Naive thymus-derived CD4-positive, alpha-beta T cell (primary cell): ENCODE measurements around the gene UBE2QL1. TPM values are rescaled to one million over a fixed set of nuclear protein-coding genes. Genes with fewer than 3 reads are reported as not detected.

Experiments
- ATAC-seq: fragments of 150-1000 bp; cut with Tn5 transposase; 2 replicates; pipeline ENCODE4 v1.10.0; 2021; ENCODE audit warnings: mild to moderate bottlenecking, moderate library complexity
- CTCF ChIA-PET: fragments of 350-600 bp; sonication (Branson Sonifier 250); formaldehyde crosslinking; loops from one replicate; lab custom pipeline; 2021; ENCODE audit warnings: antibody characterized with exemption; lab: Charles Lee
- POLR2A ChIA-PET: fragments of 350-600 bp; sonication (Branson Sonifier 250); formaldehyde crosslinking; loops from one replicate; lab custom pipeline; 2021; ENCODE audit warnings: antibody characterized with exemption, inconsistent platforms; lab: Charles Lee
- DNase-seq, 9 donors: peaks; one replicate each; pipeline versions ENCODE4 v3.0.0 to v3.0.0-alpha.2; 2020 to 2022; ENCODE audit warnings: mixed read lengths in 1 of 9
- H3K27ac ChIP-seq: one replicate; pipeline ENCODE4 v1.7.0; 2013; ENCODE audit warnings: mild to moderate bottlenecking, low read depth, low read length, moderate library complexity
- H3K27me3 ChIP-seq, 2 donors: one replicate each; pipeline ENCODE4 v1.7.0; 2013; ENCODE audit warnings: low read length in 2 of 2, mild to moderate bottlenecking in 2 of 2, moderate library complexity in 2 of 2; ENCODE audit not compliant: control insufficient read depth in 2 of 2, insufficient read depth in 2 of 2
- H3K36me3 ChIP-seq, 3 experiments: 1 replicate in 2 of 3; 2 replicates in 1 of 3; pipeline ENCODE4 v1.7.0; 2013; ENCODE audit warnings: low read length in 3 of 3, mild to moderate bottlenecking in 3 of 3, moderate library complexity in 1 of 3; ENCODE audit not compliant: insufficient read depth in 3 of 3, control insufficient read depth in 2 of 3
- H3K4me1 ChIP-seq, 2 donors: one replicate each; pipeline ENCODE4 v1.7.0; 2013; ENCODE audit warnings: low read length in 2 of 2, mild to moderate bottlenecking in 2 of 2, moderate library complexity in 1 of 2; ENCODE audit not compliant: control insufficient read depth in 2 of 2, insufficient read depth in 2 of 2
- H3K4me3 ChIP-seq: 2 replicates; pipeline ENCODE4 v1.7.0; 2013; ENCODE audit warnings: mild to moderate bottlenecking, low read length
- H3K9me3 ChIP-seq, 3 experiments: 1 replicate in 2 of 3; 2 replicates in 1 of 3; pipeline ENCODE4 v1.7.0; 2013; ENCODE audit warnings: low read length in 3 of 3; ENCODE audit not compliant: control insufficient read depth in 2 of 3
- H3K27ac Mint-ChIP-seq, 9 donors: one replicate each; pipeline ENCODE4 v1.8.0; 2020 to 2022; ENCODE audit warnings: mixed read lengths in 9 of 9, mild to moderate bottlenecking in 8 of 9, moderate library complexity in 5 of 9, inconsistent platforms in 2 of 9
- H3K27me3 Mint-ChIP-seq, 5 donors: one replicate each; pipeline ENCODE4 v1.8.0; 2021 to 2022; ENCODE audit warnings: mixed read lengths in 5 of 5, mild to moderate bottlenecking in 1 of 5
- H3K36me3 Mint-ChIP-seq, 5 donors: one replicate each; pipeline ENCODE4 v1.8.0; 2020 to 2022; ENCODE audit warnings: mixed read lengths in 5 of 5, mild to moderate bottlenecking in 3 of 5, inconsistent platforms in 1 of 5
- H3K4me1 Mint-ChIP-seq, 7 donors: one replicate each; pipeline ENCODE4 v1.8.0; 2020 to 2022; ENCODE audit warnings: mixed read lengths in 7 of 7, mild to moderate bottlenecking in 3 of 7, inconsistent platforms in 1 of 7
- H3K4me3 Mint-ChIP-seq, 10 donors: one replicate each; pipeline ENCODE4 v1.8.0; 2020 to 2022; ENCODE audit warnings: mild to moderate bottlenecking in 10 of 10, mixed read lengths in 10 of 10, moderate library complexity in 6 of 10, inconsistent platforms in 2 of 10
- H3K9me3 Mint-ChIP-seq, 11 donors: one replicate each; pipeline ENCODE4 v1.8.0; 2020 to 2022; ENCODE audit warnings: mixed read lengths in 11 of 11, mild to moderate bottlenecking in 4 of 11, inconsistent platforms in 1 of 11, moderate library complexity in 1 of 11
- intact Hi-C, 2 donors: fragments of 100-400 bp; cut with micrococcal nuclease; formaldehyde crosslinking; loops; one replicate each; pipeline ENCODE4 v1.15.1; 2023
- polyA plus RNA-seq, 2 donors: library from polyadenylated mRNA; unstranded; fragments of 300-500 nt; fragmentation: Illumina TruSeq; gene quantifications; one replicate each; pipeline ENCODE4 v1.2.3, GENCODE V29; 2021
- total RNA-seq, 6 experiments: library from RNA in 5 of 6; stranded (reverse) in 5 of 6; gene quantifications; 1 replicate in 5 of 6; 2 replicates in 1 of 6; pipeline ENCODE4 v1.2.3 and lab custom pipeline; 2021 to 2026

Gene UBE2QL1
- total and polyA plus RNA-seq, 7 experiments from 2014 or later, result 0.21 to 0.44 TPM; not detected in 5

- Mint-ChIP-seq H3K9me3 (peaks cover 0 to 19% (median 2%) of the 10 kb centered on the region in 11 donors), H3K36me3 (no peaks in the 10 kb centered on the region), H3K4me3 (no peak overlapping the region), H3K27ac (no peak overlapping the region), H3K27me3 (peaks cover 12 to 50% (median 22%) of the 10 kb centered on the region in 5 donors), H3K4me1 (peaks cover 0 to 4% (median 0%) of the 10 kb centered on the region in 7 donors)
- CTCF ChIA-PET, result no interaction called here
- intact Hi-C loops, result no loop called here
- ATAC-seq (no peak), DNase-seq (no peak)
- no peaks in the 10 kb centered on the region for H3K4me1 ChIP-seq
- POLR2A ChIA-PET, result no interaction called here
- H3K4me3 ChIP-seq, result no peak overlapping the region
- no peaks in the 10 kb centered on the region for H3K27me3 ChIP-seq
- H3K9me3 ChIP-seq, result no peaks in the 10 kb centered on the region
- no peak overlapping the region for H3K27ac ChIP-seq
- H3K36me3 ChIP-seq, result no peaks in the 10 kb centered on the region
Observed at GRCh38 chr5:6470672-6471071, 22.0 kb downstream of the UBE2QL1 start.

GRCh38 chr5:6471252-6471651, 22.6 kb downstream of the UBE2QL1 start:
- intact Hi-C loops, result no loop called here
- no peak overlapping the region for H3K27ac Mint-ChIP-seq
- POLR2A ChIA-PET, result no interaction called here

GRCh38 chr5:6472792-6473191, 24.1 kb downstream of the UBE2QL1 start:
- DNase-seq (no peak), ATAC-seq (no peak)
- no peaks in the 10 kb centered on the region for H3K36me3 ChIP-seq
- H3K27me3 ChIP-seq, result no peaks in the 10 kb centered on the region
- Mint-ChIP-seq H3K9me3 (peaks cover 0 to 19% (median 2%) of the 10 kb centered on the region in 11 donors), H3K4me1 (no peaks in the 10 kb centered on the region), H3K27ac (no peak overlapping the region), H3K36me3 (no peaks in the 10 kb centered on the region), H3K27me3 (peaks cover 9 to 37% (median 17%) of the 10 kb centered on the region in 5 donors), H3K4me3 (no peak overlapping the region)
- H3K9me3 ChIP-seq, result no peaks in the 10 kb centered on the region
- H3K27ac ChIP-seq, result no peak overlapping the region
- H3K4me1 ChIP-seq, result no peaks in the 10 kb centered on the region
- no peak overlapping the region for H3K4me3 ChIP-seq
- ChIA-PET CTCF (no interaction called here), POLR2A (no interaction called here)
- intact Hi-C loops, result no loop called here

More at GRCh38 chr5:6471252-6471651, 22.6 kb downstream of the UBE2QL1 start:
- CTCF ChIA-PET, result no interaction called here
- no peaks in the 10 kb centered on the region for H3K36me3 ChIP-seq
- peaks cover 0 to 19% (median 2%) of the 10 kb centered on the region in 11 donors for H3K9me3 Mint-ChIP-seq
- H3K27me3 ChIP-seq, result no peaks in the 10 kb centered on the region
- no peaks in the 10 kb centered on the region for H3K4me1 Mint-ChIP-seq
- H3K27me3 Mint-ChIP-seq, result peaks cover 12 to 50% (median 22%) of the 10 kb centered on the region in 5 donors
- DNase-seq (no peak), ATAC-seq (no peak)
- H3K4me3 ChIP-seq, result no peak overlapping the region
- H3K4me3 Mint-ChIP-seq, result no peak overlapping the region
- no peaks in the 10 kb centered on the region for H3K36me3 Mint-ChIP-seq
- no peak overlapping the region for H3K27ac ChIP-seq
- no peaks in the 10 kb centered on the region for H3K4me1 ChIP-seq
- H3K9me3 ChIP-seq, result no peaks in the 10 kb centered on the region

GRCh38 chr5:6473284-6473683, 24.6 kb downstream of the UBE2QL1 start:
- Mint-ChIP-seq H3K27ac (no peak overlapping the region), H3K9me3 (peaks cover 0 to 19% (median 2%) of the 10 kb centered on the region in 11 donors), H3K4me1 (no peaks in the 10 kb centered on the region), H3K4me3 (no peak overlapping the region), H3K36me3 (no peaks in the 10 kb centered on the region), H3K27me3 (peaks cover 4 to 32% (median 17%) of the 10 kb centered on the region in 5 donors)
- ATAC-seq (no peak), DNase-seq (no peak)
- Histone ChIP-seq H3K9me3 (no peaks in the 10 kb centered on the region), H3K4me1 (no peaks in the 10 kb centered on the region), H3K36me3 (no peaks in the 10 kb centered on the region), H3K27ac (no peak overlapping the region), H3K4me3 (no peak overlapping the region), H3K27me3 (no peaks in the 10 kb centered on the region)
- POLR2A ChIA-PET, result no interaction called here
- intact Hi-C loops, result no loop called here
- CTCF ChIA-PET, result interaction anchor here (0.6 kb wide), 1 partner anchor 1773 kb away, joined by 3 read pairs; no protein-coding TSS in a partner anchor

- H3K27me3 Mint-ChIP-seq, result peaks cover 0 to 21% (median 13%) of the 10 kb centered on the region in 5 donors
- ChIA-PET CTCF (no interaction called here), POLR2A (no interaction called here)
- no peak overlapping the region for H3K27ac Mint-ChIP-seq
- no peaks in the 10 kb centered on the region for H3K36me3 Mint-ChIP-seq
- DNase-seq (no peak), ATAC-seq (no peak)
- H3K4me1 Mint-ChIP-seq, result no peaks in the 10 kb centered on the region
- H3K4me3 Mint-ChIP-seq, result no peak overlapping the region
- Histone ChIP-seq H3K27me3 (no peaks in the 10 kb centered on the region), H3K9me3 (no peaks in the 10 kb centered on the region), H3K4me3 (no peak overlapping the region), H3K27ac (no peak overlapping the region), H3K4me1 (no peaks in the 10 kb centered on the region), H3K36me3 (no peaks in the 10 kb centered on the region)
- intact Hi-C loops, result no loop called here
- peaks cover 0 to 19% (median 0%) of the 10 kb centered on the region in 11 donors for H3K9me3 Mint-ChIP-seq
Observed at GRCh38 chr5:6475626-6476312, 27.1 kb downstream of the UBE2QL1 start.

- Histone ChIP-seq H3K27me3 (no peaks in the 10 kb centered on the region), H3K36me3 (no peaks in the 10 kb centered on the region), H3K27ac (no peak overlapping the region), H3K4me3 (no peak overlapping the region), H3K4me1 (no peaks in the 10 kb centered on the region), H3K9me3 (no peaks in the 10 kb centered on the region)
- POLR2A ChIA-PET, result no interaction called here
- DNase-seq, result no peak
- Mint-ChIP-seq H3K4me3 (no peak overlapping the region), H3K36me3 (no peaks in the 10 kb centered on the region), H3K4me1 (no peaks in the 10 kb centered on the region), H3K27ac (no peak overlapping the region), H3K27me3 (peaks cover 0 to 17% (median 13%) of the 10 kb centered on the region in 5 donors), H3K9me3 (peaks cover 0 to 15% (median 0%) of the 10 kb centered on the region in 11 donors)
- ATAC-seq, result no peak
- CTCF ChIA-PET, result no interaction called here
- intact Hi-C loops, result no loop called here
Observed at GRCh38 chr5:6476313-6476661, 27.6 kb downstream of the UBE2QL1 start.

GRCh38 chr5:6478793-6479192, 30.1 kb downstream of the UBE2QL1 start:
- Mint-ChIP-seq H3K9me3 (no peaks in the 10 kb centered on the region), H3K27ac (no peak overlapping the region), H3K27me3 (peaks cover 0 to 11% (median 2%) of the 10 kb centered on the region in 5 donors), H3K4me1 (peaks cover 0 to 4% (median 0%) of the 10 kb centered on the region in 7 donors), H3K36me3 (no peaks in the 10 kb centered on the region), H3K4me3 (no peak overlapping the region)
- intact Hi-C loops, result no loop called here
- Histone ChIP-seq H3K4me3 (no peak overlapping the region), H3K9me3 (no peaks in the 10 kb centered on the region), H3K27me3 (no peaks in the 10 kb centered on the region), H3K36me3 (no peaks in the 10 kb centered on the region), H3K4me1 (no peaks in the 10 kb centered on the region), H3K27ac (no peak overlapping the region)
- ChIA-PET CTCF (interaction anchor here (0.5 kb wide), 1 partner anchor 1233 kb away, joined by 3 read pairs; no protein-coding TSS in a partner anchor), POLR2A (no interaction called here)
- DNase-seq (no peak), ATAC-seq (no peak)
